GM12872 (cell line): ENCODE results near the gene WNT5A.

Experiments
- TF ChIP-seq, protein P1 (sequence below): IDR thresholded peaks from 3 replicates; pipeline ENCODE4 v1.5.1; 2011; ENCODE audit warnings: low read depth, mild to moderate bottlenecking, low read length, moderate library complexity; ENCODE audit not compliant: insufficient read depth

Gene WNT5A

DNA sequence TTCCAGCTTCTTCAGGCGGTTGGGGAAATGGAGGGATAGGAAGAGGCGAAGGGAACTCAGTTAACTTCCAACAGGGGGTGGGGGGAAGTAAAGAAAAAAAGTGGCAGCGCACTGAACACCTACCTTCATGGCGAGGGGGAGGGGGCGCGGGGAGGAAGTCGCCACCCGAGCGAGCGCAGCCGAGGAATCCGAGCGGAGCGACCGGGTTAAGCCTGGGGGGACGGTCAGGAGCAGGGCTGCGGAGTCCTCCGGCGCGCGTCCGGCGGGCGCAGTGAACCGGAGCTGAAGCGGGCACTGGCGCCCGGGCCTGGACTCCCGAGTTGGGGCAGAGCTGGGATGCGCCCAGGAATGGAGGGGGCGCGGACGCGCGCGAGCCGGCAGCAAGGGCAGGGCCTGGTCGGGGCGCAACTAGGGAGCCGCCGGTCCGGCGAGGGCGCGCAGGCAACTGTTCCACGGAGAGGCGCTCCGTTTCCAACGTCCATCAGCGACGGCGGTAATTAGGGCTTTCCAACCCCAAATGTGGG is at the start of gene WNT5A:
WNT5A (minus strand) TSS at position 450 of the 524 bp plus-strand sequence; CDS start at position 129, 321 bp downstream.
- TF ChIP-seq, protein P1, sequence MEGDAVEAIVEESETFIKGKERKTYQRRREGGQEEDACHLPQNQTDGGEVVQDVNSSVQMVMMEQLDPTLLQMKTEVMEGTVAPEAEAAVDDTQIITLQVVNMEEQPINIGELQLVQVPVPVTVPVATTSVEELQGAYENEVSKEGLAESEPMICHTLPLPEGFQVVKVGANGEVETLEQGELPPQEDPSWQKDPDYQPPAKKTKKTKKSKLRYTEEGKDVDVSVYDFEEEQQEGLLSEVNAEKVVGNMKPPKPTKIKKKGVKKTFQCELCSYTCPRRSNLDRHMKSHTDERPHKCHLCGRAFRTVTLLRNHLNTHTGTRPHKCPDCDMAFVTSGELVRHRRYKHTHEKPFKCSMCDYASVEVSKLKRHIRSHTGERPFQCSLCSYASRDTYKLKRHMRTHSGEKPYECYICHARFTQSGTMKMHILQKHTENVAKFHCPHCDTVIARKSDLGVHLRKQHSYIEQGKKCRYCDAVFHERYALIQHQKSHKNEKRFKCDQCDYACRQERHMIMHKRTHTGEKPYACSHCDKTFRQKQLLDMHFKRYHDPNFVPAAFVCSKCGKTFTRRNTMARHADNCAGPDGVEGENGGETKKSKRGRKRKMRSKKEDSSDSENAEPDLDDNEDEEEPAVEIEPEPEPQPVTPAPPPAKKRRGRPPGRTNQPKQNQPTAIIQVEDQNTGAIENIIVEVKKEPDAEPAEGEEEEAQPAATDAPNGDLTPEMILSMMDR = no peak

DNA sequence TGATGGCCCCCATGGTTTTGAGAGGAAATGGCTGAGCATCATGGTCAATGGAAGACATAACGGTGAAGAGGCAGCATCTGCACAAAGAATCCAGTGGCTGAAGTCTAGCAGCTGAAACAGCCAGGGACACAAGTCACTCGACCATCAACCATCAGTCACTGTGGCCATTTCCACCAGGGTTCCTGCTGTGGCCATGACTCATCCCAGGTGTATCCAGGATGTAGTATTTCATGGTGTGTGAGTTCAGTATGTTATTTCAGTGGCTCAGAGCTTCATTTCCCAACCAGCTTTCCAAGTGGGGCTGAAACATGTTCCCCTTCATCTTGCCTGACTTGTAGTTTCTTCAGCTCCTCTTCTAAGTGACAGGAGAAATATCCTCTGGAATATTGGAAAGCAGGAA is 47.8 kb upstream of the WNT5A start:
- TF ChIP-seq, protein P1 = no peak

DNA sequence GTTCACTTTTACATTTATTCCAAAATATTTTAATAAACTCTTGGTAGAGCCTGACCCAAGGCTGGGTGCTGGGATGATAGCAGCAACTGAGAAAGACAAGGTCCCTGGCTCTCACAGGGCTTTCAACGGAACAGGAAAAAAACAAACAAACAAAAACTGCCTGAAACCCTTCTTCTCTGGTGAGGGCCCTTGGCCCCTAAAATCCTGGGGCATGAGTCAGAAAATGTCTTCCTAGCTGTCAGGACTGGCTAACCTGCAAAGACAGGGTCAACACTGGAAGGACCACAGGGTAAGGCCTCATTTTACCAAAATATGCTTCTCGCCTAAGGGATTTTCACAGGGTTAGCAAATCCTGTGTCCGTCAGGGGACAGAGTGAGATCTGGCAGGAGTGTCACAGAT is 45.7 kb upstream of the WNT5A start:
- TF ChIP-seq, protein P1 = no peak

DNA sequence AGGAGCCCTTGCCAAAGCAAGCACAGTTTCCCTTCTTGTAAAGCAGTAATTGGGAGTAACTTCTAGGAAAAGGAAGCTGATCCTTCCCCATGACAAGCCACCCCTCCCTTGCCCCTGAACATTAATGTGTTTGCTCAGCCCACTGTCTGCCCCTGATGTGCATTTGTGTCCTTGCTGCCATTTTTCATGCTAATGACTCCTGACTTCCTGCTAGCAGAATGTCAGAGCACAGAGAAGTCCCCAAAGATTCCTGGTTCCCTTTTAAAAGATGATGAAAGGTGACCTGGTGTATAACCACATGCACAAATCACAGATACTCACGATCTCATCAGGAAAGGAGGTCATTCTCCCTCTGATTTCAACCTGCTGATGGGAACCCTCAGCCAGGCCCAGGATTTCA is 44.2 kb upstream of the WNT5A start:
- TF ChIP-seq, protein P1 = no peak

DNA sequence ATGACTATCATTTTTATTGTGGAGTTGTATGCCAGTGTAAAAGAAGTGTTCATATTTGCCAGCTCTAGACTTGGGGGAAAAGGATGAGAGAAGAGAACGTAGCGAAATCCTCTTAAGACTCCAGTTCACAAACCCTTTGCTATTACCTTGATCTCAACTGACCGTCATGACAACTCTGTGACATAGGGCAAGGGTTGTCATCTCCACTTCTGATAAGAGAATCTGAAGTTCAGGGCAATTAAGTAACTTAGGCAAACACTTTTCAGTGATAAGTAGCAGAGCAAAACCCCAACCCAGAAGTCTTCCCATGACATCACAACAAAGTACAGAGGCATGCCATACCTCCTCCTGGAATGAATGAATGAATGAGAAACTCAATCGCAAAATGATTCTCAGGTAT is 40.3 kb upstream of the WNT5A start:
- TF ChIP-seq, protein P1 = no peak

DNA sequence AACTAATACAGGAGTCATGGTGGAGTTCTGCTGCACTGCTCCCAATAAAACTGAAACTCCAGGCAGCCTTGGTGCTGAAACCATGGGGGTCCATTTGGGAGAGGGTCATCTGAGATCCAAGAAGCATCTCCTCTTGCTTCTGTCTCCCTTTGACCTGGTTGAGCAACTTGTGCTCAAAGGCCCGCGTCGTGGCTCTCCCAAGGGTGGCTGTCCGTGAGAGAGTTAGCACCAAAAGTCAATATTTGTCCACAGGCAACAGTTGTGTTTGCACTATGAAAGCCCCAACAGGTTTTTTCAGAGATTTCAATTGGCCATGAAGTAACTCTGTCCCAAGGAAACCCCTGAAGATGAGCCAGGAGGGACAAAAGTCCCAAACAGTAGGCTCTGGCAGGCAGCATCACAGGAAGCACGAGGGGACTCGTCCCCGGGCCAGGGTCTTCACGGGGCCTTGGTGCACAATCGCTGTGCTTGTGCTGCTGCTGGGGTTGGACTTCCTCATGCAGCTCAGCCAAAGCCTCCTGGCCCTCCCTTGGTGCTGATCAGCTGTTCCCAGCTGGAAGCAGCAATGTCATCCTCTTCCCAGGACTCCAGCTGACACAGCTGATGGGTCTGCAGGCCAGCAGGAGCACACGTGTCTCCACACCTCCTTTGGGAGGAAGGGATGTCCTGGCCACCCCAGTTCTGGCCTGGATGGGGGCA is 39.4 kb upstream of the WNT5A start:
- TF ChIP-seq, protein P1 = no peak

DNA sequence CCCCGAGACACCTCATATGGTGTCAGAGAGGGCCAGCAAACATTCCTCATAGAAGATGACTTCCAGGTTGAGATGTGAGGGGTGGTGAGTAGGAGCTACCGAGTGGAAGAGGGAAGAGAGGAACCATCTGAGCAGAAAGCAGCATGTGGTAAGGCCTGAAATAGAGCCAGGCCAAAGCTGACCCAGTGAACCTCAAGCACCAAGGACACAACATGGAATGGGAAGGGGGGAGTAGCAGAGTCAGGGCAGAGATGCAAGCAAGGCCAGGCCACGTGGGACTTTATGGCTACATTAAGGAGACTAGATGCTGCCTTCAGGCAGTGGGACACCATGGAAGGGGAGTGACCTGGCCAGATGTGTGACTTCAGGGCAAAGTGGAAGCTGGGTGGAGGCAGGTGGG is 38.3 kb upstream of the WNT5A start:
- TF ChIP-seq, protein P1 = no peak
